GM12878 (cell line): Measurements from ENCODE around the gene ARCN1. TPM values are rescaled to one million over a fixed set of nuclear protein-coding genes. Genes with fewer than 3 reads are reported as not detected.
"Not testable (repeated sequence)": the region's sequence is repeated elsewhere in the genome, so short reads cannot be mapped to it uniquely, and the experiment has no call there.

Source experiments
- ATAC-seq: fragments of 200-7000 bp; cut with Tn5 transposase; 3 replicates; pipeline ENCODE4 v1.9.1; 2020; ENCODE audit warnings: mild to moderate bottlenecking, moderate library complexity
- BruUV-seq: library from RNA; stranded (reverse); fragments of 400-500 nt; replicated peaks from 2 replicates; lab custom pipeline; 2021; lab: Mats Ljungman, UMichigan
- CTCF ChIA-PET: fragments of 300-600 bp; sonication (Branson Sonifier 250); formaldehyde crosslinking; extraction: SDS; loops from one replicate; lab custom pipeline; 2021; ENCODE audit warnings: inconsistent platforms; lab: Yijun Ruan, JAX
- POLR2A ChIA-PET: fragments of 350-600 bp; formaldehyde crosslinking; extraction: SDS; loops from one replicate; lab custom pipeline; 2021; ENCODE audit warnings: inconsistent platforms; lab: Charles Lee
- RAD21 ChIA-PET: fragments of 300-600 bp; sonication (Branson Sonifier 250); formaldehyde crosslinking; loops from one replicate; lab custom pipeline; 2023; ENCODE audit warnings: antibody characterized with exemption; ENCODE audit not compliant: unreplicated experiment; lab: Charles Lee
- SMC1A ChIA-PET: fragments of 300-600 bp; sonication (Branson Sonifier 250); formaldehyde crosslinking; loops from one replicate; lab custom pipeline; 2023; ENCODE audit not compliant: unreplicated experiment, uncharacterized antibody; lab: Charles Lee
- DNase-seq: peaks from one replicate; pipeline ENCODE4 v3.0.0-alpha.2; 2011; ENCODE audit warnings: low read depth, low spot score
- FAIRE-seq: peaks from 3 replicates; lab custom pipeline; 2011; peaks lifted over from hg19 to GRCh38; lab: Jason Lieb, UNC
- H2AFZ ChIP-seq: 2 replicates; pipeline ENCODE4 v1.6.0; 2011; ENCODE audit warnings: low read depth, low read length, control low read depth; ENCODE audit not compliant: control insufficient read depth
- H3K27ac ChIP-seq: 2 replicates; pipeline ENCODE4 v1.5.1; 2011; ENCODE audit warnings: control low read depth; ENCODE audit not compliant: control insufficient read depth, insufficient read depth
- H3K27me3 ChIP-seq, 2 experiments: replicated peaks in 1 of 2; 2 replicates each; pipeline versions ENCODE4 v1.6.0 to v1.6.1; 2011; ENCODE audit warnings: low read length in 1 of 2; ENCODE audit not compliant: control insufficient read depth in 2 of 2, insufficient read depth in 2 of 2
- H3K36me3 ChIP-seq, 2 experiments: 2 replicates each; pipeline ENCODE4 v1.5.1; 2011; ENCODE audit warnings: low read length in 1 of 2; ENCODE audit not compliant: control insufficient read depth in 2 of 2, insufficient read depth in 2 of 2
- H3K4me1 ChIP-seq: 2 replicates; pipeline ENCODE4 v1.6.1; 2011; ENCODE audit warnings: mild to moderate bottlenecking, low read length, moderate library complexity, mixed read lengths; ENCODE audit not compliant: control insufficient read depth, insufficient read depth
- H3K4me2 ChIP-seq: 2 replicates; pipeline ENCODE4 v1.6.0; 2011; ENCODE audit warnings: control low read depth; ENCODE audit not compliant: control insufficient read depth, insufficient read depth
- H3K4me3 ChIP-seq: fragments of 200-600 bp; sonication (generic); 2 replicates; pipeline ENCODE4 v1.5.1; 2016
- H3K79me2 ChIP-seq: 2 replicates; pipeline ENCODE4 v1.6.0; 2011; ENCODE audit warnings: low read length; ENCODE audit not compliant: control insufficient read depth, insufficient read depth
- H3K9ac ChIP-seq: 2 replicates; pipeline ENCODE4 v1.8.0; 2011; ENCODE audit warnings: low read length, control low read depth, mixed read lengths; ENCODE audit not compliant: control insufficient read depth, insufficient read depth
- H3K9me3 ChIP-seq: replicated peaks from 3 replicates; pipeline ENCODE4 v1.5.1; 2011; ENCODE audit warnings: mild to moderate bottlenecking, low read length; ENCODE audit not compliant: control insufficient read depth, insufficient read depth
- H4K20me1 ChIP-seq: 2 replicates; pipeline ENCODE4 v1.6.0; 2011; ENCODE audit not compliant: control insufficient read depth, insufficient read depth
- BHLHE40 ChIP-seq, 2 experiments: fragments of 450-650 bp in 1 of 2; IDR thresholded peaks; 2 replicates each; pipeline ENCODE4 v1.6.1; 2011 to 2017; ENCODE audit warnings: low read depth in 2 of 2, borderline replicate concordance in 1 of 2, improper control_type of control experiment in 1 of 2, low read length in 1 of 2, mild to moderate bottlenecking in 1 of 2
- PKNOX1 ChIP-seq: fragments of 450-650 bp; IDR thresholded peaks from 2 replicates; pipeline ENCODE4 v1.6.1; 2016; ENCODE audit warnings: mild to moderate bottlenecking
- RAD21 ChIP-seq: IDR thresholded peaks from 2 replicates; pipeline ENCODE4 v1.6.1; 2011; ENCODE audit warnings: mild to moderate bottlenecking, low read depth, low read length, moderate library complexity; ENCODE audit not compliant: insufficient read depth
- WGBS: methylation state at CpG from one replicate; pipeline ENCODE4 v1.1.6; 2016; ENCODE audit warnings: low lambda C conversion rate; ENCODE audit not compliant: insufficient replicate concordance, insufficient coverage; ENCODE audit errors: missing lambda C conversion rate; 5-methylcytosine and 5-hydroxymethylcytosine counted together
- in situ Hi-C: fragments of 300-500 bp; cut with MboI; formaldehyde crosslinking; loops from 9 replicates; pipeline ENCODE4 v1.14.3; 2018; ENCODE audit warnings: mixed read lengths
- intact Hi-C: fragments of 100-400 bp; cut with micrococcal nuclease; formaldehyde crosslinking; loops from one replicate; pipeline ENCODE4 v1.14.2; 2022; ENCODE audit not compliant: unreplicated experiment
- polyA plus RNA-seq, 11 experiments: library from polyadenylated mRNA; depleted of rRNA in 4 of 11; unstranded in 6 of 11; stranded (reverse) in 5 of 11; fragments of >200 nt; fragmentation: Nextera tagmentation in 4 of 11; fragmentation: Illumina TruSeq in 1 of 11; extraction: Ambion mirVana in 4 of 11; extraction: Trizol in 1 of 11; gene quantifications; 1 replicate in 1 of 11; 2 replicates in 10 of 11; pipeline versions ENCODE4 v1.2.1 to v1.2.3, GENCODE V29; 2011 to 2016; ENCODE audit warnings: inconsistent platforms in 2 of 11, missing spikeins in 2 of 11, low read depth in 1 of 11
- total RNA-seq, 4 experiments: library from RNA; depleted of rRNA in 3 of 4; stranded (reverse); fragments of >200 nt in 3 of 4; fragmentation: Illumina TruSeq in 1 of 4; extraction: Trizol in 1 of 4; gene quantifications; 2 replicates each; pipeline versions ENCODE4 v1.2.1 to v1.2.3, GENCODE V29; 2013 to 2021
- TF ChIP-seq, protein P1 (sequence below), 3 experiments: IDR thresholded peaks in 2 of 3; conservative IDR thresholded peaks in 1 of 3; 2 replicates each; pipeline ENCODE4 v1.5.1; 2011; ENCODE audit warnings: low read depth in 3 of 3, low read length in 3 of 3, mild to moderate bottlenecking in 3 of 3, control low read depth in 2 of 3, moderate library complexity in 2 of 3, inconsistent platforms in 1 of 3, mixed read lengths in 1 of 3; ENCODE audit not compliant: control insufficient read depth in 2 of 3, insufficient read depth in 1 of 3; ENCODE audit errors: extremely low read depth in 1 of 3

The ARCN1 gene
- total and polyA plus RNA-seq, 10 of the 15 experiments (the other 5 are each of a cell fraction or from before 2014, with no cell fraction given) = 33.3 to 172 (median 106) TPM

GRCh38 chr11:118594984-118595383 is 22.8 kb downstream of the ARCN1 start:
- H2AFZ ChIP-seq, BruUV-seq, H3K27ac ChIP-seq, H4K20me1 ChIP-seq, H3K9ac ChIP-seq, H3K9me3 ChIP-seq, H3K4me3 ChIP-seq, H3K79me2 ChIP-seq, in situ Hi-C loops, H3K27me3 ChIP-seq, H3K4me2 ChIP-seq, H3K4me1 ChIP-seq, intact Hi-C loops: not testable (repeated sequence)
- FAIRE-seq (peak; percentile 91), DNase-seq (peak; percentile 11), ATAC-seq (peak; percentile 67)
- ChIA-PET POLR2A (interaction anchor here (0.6 to 0.7 kb wide), 2 partner anchors 12 to 48 kb away, joined by 3 read pairs; no protein-coding TSS in a partner anchor), CTCF (interaction anchor here (0.6 to 4.4 kb wide), 7 partner anchors 9 to 66 kb away, joined by 3 to 25 read pairs (median 4); partner anchors contain the start of gene PHLDB1), RAD21 (interaction anchor here (1.0 to 1.9 kb wide), 4 partner anchors 9 to 362 kb away, joined by 3 to 9 read pairs (median 4); partner anchors contain the start of gene PHLDB1), SMC1A (interaction anchor here (1.0 to 1.2 kb wide), 3 partner anchors 11 to 17 kb away, joined by 3 to 4 read pairs (median 3); no protein-coding TSS in a partner anchor)
- TF ChIP-seq PKNOX1 (peak; percentile 69), BHLHE40 (IDR thresholded peaks at IDR 0.05; ENCODE audit: borderline replicate concordance in 1 of 2, low read depth in 2 of 2, low read length in 1 of 2) (peak; percentile 9 to 47; a peak in 1 of 4 replicates), RAD21 (peak; percentile 53)
- TF ChIP-seq, protein P1, sequence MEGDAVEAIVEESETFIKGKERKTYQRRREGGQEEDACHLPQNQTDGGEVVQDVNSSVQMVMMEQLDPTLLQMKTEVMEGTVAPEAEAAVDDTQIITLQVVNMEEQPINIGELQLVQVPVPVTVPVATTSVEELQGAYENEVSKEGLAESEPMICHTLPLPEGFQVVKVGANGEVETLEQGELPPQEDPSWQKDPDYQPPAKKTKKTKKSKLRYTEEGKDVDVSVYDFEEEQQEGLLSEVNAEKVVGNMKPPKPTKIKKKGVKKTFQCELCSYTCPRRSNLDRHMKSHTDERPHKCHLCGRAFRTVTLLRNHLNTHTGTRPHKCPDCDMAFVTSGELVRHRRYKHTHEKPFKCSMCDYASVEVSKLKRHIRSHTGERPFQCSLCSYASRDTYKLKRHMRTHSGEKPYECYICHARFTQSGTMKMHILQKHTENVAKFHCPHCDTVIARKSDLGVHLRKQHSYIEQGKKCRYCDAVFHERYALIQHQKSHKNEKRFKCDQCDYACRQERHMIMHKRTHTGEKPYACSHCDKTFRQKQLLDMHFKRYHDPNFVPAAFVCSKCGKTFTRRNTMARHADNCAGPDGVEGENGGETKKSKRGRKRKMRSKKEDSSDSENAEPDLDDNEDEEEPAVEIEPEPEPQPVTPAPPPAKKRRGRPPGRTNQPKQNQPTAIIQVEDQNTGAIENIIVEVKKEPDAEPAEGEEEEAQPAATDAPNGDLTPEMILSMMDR (IDR thresholded peaks at IDR 0.05 in 2 of 3, conservative IDR thresholded peaks at IDR 0.05 in 1 of 3; ENCODE audit: control insufficient read depth in 2 of 3, extremely low read depth in 1 of 3, insufficient read depth in 1 of 3, low read depth in 3 of 3, low read length in 3 of 3) = peak; percentile 45 to 46 (median 45)
- peaks cover 7 to 26% of the 10 kb centered on the region in 2 experiments for H3K36me3 ChIP-seq
- 57% methylated on average over 5 of the region's 5 CpGs for WGBS
